T-helper 22 cell (primary cell): ENCODE results near the gene BAHD1.
"Not testable (repeated sequence)": the region's sequence is repeated elsewhere in the genome, so short reads cannot be mapped to it uniquely, and the experiment has no call there.

Experiments used
- DNase-seq: peaks from one replicate; pipeline ENCODE4 v3.0.0-alpha.2; 2020; ENCODE audit warnings: low read depth

Gene BAHD1

DNA sequence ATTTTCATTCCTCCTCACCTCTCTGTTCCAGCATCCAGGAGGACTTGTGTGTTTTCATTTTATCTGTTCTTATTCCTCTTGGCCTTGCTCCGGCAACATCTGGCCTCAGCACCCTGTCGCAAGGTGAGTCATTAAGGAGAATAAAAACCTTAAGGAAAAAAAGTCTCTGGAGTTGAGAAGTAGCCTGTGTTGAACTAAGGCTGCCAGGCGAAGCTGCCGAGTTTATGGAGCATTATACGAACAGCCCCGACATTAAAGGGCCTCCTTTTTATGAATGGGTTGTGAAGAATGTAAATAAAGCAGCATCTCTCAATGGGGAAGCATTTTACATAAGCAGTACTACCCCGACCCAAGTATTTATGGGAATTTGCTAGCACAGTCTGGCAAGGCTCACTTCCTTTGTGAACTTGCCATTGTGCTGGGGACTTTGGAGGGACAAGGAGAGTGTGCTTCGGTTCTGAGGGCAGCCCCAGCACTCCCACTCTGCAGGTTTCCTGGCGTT is 4.7 kb downstream of the BAHD1 start:
- no peak for DNase-seq

DNA sequence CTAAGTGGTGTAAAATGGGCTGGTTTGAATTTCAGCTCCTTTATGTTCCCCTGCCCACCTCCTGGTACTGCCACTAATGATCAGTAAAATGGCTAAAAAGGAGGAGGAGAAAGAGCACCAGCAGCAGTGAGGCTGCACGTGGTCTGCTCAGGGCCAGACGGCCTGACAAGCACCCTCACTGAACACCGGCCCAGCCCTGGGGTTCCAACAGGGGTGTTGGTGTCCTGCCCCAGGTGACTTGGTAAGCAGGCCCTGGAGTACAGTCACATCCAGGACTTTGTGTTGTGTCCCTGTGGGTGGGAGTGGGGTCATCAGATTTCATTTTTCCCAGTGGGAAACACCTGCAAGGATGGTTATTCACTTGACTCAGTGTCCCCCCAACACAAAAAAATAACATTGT is 5.4 kb downstream of the BAHD1 start:
- no peak for DNase-seq

DNA sequence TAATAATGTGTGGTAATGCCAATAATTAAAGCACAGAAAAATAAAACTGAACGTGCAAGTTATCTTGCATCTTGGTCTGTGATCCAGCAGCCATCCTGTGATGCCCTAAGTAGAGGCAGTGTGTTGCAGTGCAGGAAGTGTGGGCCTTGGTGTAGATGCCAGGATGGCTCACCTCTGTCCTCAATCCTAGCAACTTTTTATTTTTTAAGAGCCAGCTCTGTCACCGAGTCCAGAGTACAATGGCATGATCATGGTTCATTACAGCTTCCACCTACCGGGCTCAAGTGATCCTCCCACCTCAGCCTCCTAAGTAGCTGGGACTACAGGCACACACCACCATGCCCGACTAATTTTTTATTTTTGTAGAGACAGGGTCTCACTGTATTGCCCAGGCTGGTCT is 7.6 kb downstream of the BAHD1 start:
- no peak for DNase-seq

DNA sequence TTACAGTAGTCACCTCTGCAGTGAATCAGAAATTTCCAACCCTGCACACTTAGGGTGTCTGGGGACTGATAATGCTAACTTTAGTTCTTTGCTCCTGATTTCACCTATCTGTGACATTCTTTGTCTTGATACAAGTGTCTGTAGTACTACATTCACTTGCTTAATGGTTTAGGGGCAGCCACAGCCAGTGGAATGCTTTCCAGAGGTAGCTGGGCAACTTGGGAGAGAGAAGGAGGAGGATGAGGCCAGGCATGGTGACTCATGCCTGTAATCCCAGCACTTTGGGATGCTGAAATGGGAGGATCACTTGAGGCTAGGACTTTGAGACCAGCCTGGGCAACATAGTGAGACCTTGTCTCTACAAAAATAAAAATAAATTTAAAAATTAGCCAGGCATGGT is 8.5 kb downstream of the BAHD1 start:
- DNase-seq, result no peak

DNA sequence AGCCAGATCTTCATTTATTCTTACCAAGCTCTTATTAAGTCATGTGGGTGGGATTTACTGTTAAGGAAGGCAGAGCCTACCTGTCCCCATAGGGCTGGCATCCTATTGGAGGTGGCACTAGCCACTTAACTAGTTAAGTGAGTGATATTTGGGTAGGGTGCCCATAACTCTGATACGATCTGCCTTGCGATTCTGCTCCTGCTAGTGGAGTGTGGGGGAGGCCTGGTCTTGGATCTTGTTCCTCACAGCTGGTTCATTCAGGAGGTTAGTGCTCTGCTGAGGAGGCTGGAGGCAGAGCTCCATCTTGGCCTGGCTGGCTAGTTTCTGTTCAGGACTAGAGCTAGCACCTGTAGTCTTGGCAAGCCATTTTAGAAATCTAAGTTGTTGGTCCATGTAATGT is 9.3 kb downstream of the BAHD1 start:
- DNase-seq, result no peak

DNA sequence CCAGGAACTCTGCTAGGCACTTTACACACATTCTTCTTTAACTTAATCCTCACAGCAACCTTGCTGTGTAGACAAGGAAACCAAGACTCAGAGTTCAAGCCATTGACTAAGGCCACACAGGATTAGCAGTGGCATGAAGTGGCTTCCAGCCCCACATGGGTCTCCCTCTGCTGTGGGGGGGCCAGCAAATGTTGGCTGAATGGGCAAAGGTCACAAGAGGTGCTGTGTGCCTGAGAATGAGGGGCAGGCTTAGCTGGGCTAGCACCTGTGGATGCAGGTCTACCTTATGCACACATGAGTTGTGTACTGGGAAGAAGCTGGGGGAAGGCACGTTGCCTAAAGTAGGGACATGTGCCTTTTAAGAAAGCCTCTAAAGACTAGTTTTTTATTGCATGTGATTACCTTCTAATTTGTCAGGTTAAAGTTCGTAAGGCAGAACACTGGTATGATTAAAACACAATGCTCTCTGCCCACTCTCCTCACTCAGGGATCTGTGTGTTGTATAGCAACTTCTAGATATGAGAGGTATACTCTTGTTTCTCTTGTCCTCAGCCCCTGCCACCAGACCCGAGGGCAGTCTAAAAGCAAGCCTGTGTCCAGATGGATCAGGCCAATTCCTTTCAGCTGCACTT is 10.9 kb downstream of the BAHD1 start:
- no peak for DNase-seq

DNA sequence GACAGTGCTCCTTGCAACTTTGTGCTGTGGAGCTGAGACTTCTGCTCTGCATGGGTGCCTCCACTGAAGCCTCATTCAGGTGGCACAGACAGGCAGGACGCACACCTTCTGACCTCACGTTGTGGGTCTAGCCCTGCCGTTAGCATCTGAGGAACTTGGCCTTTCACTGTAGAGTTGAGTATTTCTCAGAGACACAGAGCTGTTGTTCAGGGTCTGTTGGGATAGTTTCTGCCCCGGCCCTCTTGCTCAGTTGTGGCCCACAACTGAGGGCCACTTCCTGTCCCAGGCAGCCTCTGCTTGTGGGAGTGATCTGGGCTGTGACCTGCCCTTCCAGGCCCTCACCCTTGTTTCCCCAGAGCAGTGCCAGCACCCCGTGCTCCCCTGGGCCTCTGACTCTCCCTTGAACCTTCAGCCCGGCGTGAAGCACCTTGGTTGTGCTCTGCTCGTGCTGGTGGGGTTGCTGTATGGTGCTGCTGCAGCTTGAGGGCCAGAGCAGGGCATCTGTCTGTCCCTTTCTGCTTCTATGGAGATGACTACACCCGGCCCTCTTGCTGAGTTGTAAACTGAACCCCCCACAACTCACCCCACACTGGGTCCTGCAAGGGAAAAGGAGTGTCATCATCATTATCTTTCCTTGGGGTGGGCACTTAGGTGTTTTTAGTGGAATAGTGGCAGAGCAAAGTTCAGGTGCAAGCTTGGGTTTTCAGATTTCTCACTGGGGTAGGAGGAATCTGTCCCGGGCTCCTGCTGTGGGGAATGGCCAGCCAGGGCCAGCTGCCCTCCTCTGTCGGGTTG is 11.7 kb downstream of the BAHD1 start:
- DNase-seq, result no peak

DNA sequence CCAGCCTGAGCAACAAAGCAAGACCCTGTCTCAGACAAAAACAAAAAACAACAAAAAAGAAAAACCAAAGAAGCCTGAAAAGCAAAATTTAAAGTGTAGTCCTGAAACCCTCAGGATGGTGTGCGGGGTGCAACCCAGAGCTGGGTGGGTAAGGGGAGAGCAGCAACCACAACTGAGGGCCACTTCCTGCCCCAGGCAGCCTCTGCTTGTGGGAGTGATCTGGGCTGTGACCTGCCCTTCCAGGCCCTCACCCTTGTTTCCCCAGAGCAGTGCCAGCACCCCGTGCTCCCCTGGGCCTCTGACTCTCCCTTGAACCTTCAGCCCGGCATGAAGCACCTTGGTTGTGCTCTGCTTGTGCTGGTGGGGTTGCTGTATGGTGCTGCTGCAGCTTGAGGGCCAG is 13.2 kb downstream of the BAHD1 start:
- not testable (repeated sequence) for DNase-seq

DNA sequence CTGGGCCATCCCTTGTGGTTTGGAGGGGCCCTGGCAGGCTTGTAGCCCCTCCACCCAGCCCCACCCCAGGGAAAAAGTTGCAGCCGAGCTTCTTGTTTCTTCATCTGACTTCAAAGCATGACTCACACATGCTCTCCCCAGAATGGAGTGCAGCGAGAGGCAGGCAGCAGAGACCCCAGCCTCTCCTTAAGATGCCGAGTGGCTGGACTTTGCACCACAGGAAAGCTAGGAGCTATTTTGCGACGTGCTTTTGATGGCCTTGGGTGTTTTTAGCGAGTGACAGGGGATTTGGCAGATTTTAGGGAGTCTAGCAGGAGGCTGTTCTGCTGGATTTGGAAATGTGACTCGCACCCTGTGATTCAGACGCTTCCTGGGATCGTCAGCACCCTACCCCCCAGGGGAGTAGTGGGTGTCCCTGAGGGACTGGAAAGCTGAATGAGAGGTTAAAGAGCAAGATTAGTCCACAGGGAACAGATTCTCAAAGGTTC is 14.2 kb downstream of the BAHD1 start:
- DNase-seq, result no peak

DNA sequence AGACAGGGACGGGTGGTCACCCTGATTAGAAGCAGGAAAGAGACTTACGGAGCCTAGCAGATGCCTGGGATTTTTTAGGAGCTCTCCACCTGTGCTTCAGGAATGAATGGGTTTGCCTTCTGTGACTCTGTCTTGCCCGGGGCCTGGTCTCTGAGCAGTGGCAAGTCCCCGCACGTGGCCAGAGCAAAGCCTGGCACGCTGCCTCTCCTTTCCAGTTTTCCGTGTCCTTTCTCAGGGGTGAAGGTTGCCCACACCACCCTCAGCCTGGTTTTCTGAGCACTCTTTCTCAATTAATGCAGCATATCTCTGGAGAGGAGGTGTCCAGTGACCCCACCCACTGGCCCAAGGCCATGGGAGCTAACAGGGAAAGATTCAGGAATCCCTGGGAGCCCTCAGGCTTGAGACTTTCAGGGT is 15.6 kb downstream of the BAHD1 start:
- DNase-seq, result no peak

DNA sequence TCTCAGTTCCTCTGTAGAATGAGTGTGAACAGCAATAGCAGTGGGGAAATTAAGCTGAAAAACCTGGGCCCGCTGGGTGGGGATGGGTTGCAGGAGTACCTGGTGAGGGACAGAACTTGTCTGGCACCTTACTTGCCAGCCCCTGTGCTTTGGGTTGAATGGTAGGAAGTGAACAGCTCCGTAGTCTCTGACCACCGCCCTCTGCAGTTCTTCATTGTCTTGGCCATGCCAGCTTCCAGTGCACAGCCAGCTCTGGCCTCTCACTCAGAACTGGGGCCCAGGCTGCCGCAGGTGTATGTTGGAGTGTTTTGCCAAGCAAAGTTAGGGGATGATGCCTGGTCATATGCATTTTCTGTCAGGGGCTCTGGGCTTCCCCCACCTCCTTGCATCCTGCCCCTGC is 16.0 kb downstream of the BAHD1 start:
- no peak for DNase-seq

DNA sequence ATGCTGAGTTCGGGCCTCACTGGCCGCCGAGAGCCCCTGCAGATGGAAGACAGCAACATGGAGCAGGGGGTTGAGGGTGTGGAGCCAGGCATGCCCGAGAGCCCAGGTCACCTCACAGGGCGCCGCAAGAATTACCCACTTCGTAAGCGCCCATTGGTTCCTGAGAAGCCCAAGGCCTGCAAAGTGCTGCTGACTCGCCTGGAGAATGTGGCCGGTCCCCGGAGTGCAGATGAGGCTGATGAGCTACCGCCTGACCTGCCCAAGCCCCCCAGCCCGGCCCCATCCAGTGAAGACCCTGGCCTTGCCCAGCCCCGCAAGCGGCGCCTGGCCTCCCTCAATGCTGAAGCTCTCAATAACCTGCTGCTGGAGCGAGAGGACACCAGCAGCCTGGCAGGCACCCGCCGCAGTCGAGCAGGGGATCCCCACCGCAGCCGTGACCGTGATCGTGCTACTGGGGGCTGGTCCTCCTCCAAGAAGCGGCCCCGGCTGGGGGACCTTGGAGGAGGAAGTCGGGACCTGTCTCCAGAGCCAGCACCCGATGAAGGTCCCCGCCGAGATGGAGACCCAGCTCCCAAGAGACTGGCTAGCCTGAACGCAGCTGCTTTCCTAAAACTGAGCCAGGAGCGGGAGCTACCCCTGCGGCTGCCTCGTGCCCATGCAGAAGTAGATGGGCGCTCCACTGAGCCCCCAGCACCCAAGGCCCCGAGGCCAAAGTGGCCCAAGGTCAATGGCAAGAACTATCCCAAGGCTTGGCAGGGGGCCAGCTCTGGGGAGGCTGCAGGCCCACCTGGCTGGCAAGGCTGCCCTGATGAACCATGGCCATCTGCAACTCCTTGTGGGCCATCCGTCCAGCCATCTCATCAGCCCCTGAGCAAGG is 18.0 kb downstream of the BAHD1 start:
- no peak for DNase-seq

DNA sequence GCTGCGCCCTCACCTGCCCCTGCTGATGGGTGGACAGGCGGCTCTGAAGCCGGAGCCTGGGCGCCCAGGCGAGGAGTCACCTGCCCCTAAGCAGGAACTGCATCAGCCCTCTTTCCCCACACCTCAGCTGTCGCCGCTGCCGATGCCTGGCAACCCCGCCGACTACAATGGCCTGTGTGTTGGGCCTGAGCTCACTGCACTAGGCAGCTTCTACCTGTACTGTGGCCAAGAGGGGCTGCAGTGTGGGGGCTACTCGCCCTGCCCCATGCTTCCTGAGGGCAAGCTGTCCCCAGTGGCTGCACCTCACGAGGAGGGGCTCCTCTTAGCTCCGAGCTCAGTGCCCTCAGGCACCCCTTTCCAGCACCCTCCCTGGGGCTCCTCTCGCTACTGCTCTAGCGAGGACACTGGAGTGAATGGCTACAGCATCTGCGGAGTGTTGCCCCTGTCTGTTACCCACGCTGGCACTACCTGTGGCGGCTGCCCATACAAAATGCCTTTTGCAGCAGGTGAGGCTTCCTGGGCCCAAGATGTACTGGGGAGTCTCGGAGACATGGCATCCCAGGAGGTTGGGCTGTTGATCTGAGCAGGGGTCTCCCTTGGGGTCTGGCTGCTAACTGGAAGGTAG is 18.8 kb downstream of the BAHD1 start:
- no peak for DNase-seq

DNA sequence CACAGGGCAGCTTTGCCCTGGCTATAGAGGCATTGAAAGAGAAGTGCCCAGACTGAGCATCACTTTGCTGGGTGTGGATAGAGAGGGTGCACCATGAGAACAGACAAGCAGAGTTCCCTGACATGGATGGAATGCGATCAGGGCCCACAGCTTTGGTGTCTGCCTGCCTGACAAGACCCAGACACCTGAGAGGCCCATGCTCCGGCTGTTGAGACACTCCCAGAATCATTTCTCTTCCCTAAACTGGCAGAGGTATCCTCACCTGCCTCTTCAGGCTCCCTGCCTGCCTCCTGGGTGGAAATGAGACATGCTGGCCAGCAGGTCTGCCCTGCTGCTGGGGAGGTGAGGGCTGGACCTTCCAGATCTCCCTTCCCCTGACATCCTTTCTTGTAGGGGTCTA is 19.7 kb downstream of the BAHD1 start:
- DNase-seq, result no peak

DNA sequence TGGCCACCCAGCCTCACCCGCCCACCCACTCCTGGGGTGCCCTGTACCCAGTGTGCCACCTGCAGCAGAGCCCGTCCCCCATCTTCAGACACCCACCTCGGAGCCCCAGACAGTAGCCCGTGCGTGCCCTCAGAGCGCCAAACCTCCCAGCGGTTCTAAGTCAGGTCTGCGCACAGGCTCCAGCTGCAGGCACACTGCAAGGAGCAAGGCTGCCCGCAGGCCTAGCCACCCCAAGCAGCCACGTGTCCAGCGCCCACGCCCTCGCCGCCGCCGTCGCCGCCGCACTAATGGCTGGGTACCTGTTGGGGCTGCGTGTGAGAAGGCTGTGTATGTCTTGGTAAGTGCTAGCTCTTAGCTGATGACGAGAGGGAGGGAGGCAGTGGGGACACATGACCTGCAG is 21.2 kb downstream of the BAHD1 start:
- DNase-seq, result no peak

DNA sequence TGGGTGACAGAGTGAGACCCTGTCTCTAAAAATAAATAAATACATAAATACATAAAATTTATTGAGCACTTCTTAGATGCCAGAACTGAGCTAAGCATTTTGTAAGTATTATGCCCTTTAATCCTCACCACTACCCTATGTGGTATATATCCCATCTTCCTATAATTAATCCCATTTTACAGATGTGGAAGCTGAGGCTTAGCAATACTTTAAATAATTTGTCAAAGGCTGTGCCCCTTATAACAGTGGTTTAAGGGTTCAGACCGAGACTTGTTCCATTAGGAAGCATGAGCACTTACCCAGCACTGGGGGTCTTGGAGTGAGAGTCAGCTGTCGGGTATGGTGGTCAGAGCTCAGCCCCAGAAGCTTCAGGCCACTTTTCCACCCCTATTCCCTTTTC is 22.5 kb downstream of the BAHD1 start:
- no peak for DNase-seq

DNA sequence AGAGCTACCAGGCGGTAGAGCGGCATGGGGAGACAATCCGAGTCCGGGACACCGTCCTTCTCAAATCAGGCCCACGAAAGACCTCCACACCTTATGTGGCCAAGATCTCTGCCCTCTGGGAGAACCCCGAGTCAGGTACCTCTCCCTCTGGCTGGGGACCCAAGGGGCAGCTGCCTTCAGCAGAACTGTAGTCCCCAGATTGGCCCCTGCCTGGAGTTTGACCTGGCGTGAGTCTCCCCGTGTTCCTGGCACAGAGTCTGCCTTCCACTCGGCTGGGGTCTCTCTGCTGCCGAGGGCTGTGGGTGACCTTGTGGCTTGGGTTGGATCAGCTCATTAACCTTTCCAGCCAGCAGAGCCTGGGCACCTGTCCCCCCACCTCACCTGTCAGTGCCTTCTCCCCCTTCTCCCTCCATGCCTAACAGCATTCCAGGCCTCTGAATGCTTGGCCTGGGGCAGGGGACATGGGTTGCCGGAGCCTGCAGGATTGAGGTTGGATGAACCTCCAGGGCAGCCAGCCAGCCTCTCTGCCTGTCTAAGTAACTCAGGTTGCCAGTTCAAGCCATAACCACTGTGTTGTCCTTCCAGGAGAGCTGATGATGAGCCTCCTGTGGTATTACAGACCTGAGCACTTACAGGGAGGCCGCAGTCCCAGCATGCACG is 23.3 kb downstream of the BAHD1 start:
- no peak for DNase-seq

DNA sequence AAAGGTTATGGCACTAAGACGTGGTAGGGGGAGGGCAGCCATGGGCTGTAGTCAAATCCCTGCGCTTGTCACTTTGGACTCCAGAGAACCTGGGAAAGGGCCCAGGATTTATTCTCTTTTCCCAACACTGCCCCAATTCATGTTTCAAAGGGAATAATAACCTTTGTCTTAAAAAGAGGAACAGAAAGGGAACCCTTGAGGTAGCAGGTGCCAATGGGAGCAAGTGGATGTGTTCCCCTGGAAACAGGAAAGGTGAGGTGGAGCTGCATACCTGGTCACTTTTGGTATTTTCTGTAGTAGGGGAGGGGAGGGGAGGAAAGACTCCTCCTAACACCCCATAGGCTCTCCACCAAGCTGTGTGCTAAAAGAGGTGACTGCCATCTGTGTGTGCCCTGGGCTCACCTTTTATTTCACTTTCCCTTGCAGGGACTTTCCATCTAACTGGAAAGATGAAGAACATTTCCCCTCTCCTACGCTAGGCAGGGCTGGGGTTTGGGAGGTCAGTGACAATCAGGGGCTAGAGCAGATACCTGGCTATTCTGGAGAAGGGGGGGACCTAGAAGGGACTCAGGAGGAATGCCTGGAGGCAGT is 23.9 kb downstream of the BAHD1 start:
- no peak for DNase-seq

DNA sequence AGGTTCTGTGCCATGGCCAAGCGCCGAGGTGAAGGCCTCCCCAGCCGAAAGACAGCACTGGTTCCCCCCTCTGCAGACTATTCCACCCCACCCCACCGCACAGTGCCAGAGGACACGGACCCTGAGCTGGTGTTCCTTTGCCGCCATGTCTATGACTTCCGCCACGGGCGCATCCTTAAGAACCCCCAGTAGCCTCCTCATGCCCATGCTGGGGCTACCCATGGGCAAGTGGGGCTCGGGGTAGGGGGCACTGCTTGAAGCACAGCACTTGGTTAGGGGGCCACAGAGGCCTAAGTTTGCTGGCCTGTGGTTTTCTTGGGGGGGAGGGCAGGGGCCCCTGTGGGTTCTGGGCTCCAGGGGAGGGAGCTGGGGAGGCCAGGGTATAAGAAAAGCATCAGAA is 25.2 kb downstream of the BAHD1 start:
- no peak for DNase-seq

DNA sequence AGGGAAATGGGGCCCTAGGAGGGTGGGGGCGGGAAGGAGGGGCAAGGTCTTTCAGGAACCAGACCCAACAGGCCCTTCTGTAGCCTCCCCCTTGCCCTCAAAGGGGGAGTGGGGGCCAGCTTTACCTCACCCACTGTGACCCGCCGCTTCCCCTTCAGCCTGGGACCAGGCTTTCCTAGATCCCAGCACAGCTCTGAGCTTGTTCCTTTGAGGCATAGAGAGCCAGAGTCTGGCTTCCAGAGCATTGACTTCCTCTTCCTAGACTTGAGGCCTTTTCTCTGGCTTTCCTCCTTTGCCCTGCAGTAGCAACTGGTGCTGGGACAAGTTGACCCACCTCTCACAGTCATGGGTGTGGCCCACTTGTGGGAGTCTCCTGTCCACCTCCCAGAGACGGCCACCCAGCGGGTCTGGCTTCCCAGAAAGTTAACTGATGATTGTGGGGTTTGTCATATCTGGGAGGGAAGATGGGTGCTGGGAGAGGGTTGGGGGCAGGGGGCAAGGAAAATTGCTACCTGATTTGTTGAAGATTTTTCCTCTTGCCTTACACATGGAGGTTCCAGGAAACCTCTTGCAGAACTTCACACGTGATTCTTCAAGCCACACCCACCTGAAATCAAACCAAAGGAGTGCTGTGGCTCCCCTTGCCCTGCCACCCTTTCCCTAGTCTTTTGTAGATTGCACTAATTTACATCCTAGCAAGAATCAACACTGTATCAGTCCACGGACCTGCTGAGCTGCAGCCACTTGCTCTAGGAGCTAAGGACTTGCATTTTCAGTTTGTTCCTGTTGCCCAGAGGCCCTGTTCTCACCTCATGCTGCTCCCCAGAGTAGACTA is 25.9 kb downstream of the BAHD1 start:
- no peak for DNase-seq
